ENCODE data around the gene SPTLC2.
A peak's percentile ranks its signal among the peaks of the same experiment; 100 is the strongest.

Gene SPTLC2

GRCh38 chr14:77584809-77585208 lies 31.6 kb downstream of the SPTLC2 start:
- Mint-ChIP-seq H3K27me3 (no peaks in the 10 kb centered on the region), H3K27ac (no peak overlapping the region), H3K4me3 (no peak overlapping the region), H3K36me3 (ENCODE audit: low read depth) (peaks cover 11% of the 10 kb centered on the region), H3K4me1 (peaks cover 47% of the 10 kb centered on the region), H3K9me3 (no peaks in the 10 kb centered on the region)
- no peak for ATAC-seq
- no peak for DNase-seq

- peaks cover 11% of the 10 kb centered on the region for H3K36me3 Mint-ChIP-seq (ENCODE audit: low read depth)
- ATAC-seq = no peak
- peaks cover 39% of the 10 kb centered on the region for H3K4me1 Mint-ChIP-seq
- no peak for DNase-seq
- H3K27ac Mint-ChIP-seq = no peak overlapping the region
- H3K4me3 Mint-ChIP-seq = no peak overlapping the region
- no peaks in the 10 kb centered on the region for H3K9me3 Mint-ChIP-seq
- no peaks in the 10 kb centered on the region for H3K27me3 Mint-ChIP-seq
Observed at GRCh38 chr14:77583657-77584056, 32.8 kb downstream of the SPTLC2 start.

- no peaks in the 10 kb centered on the region for H3K9me3 Mint-ChIP-seq
- H3K36me3 Mint-ChIP-seq (ENCODE audit: low read depth) = peaks cover 8% of the 10 kb centered on the region
- no peak overlapping the region for H3K4me3 Mint-ChIP-seq
- no peak overlapping the region for H3K27ac Mint-ChIP-seq
- no peaks in the 10 kb centered on the region for H3K27me3 Mint-ChIP-seq
- H3K4me1 Mint-ChIP-seq = peaks cover 31% of the 10 kb centered on the region
- ATAC-seq (no peak), DNase-seq (no peak)
Observed at GRCh38 chr14:77582511-77582910, 33.9 kb downstream of the SPTLC2 start.

- ATAC-seq (peak; percentile 89), DNase-seq (no peak)
- H3K4me3 Mint-ChIP-seq = peak overlapping the region; percentile 23
- H3K4me1 Mint-ChIP-seq = peaks cover 26% of the 10 kb centered on the region
- H3K36me3 Mint-ChIP-seq (ENCODE audit: low read depth) = peaks cover 7% of the 10 kb centered on the region
- no peaks in the 10 kb centered on the region for H3K9me3 Mint-ChIP-seq
- peak overlapping the region; percentile 7 for H3K27ac Mint-ChIP-seq
- H3K27me3 Mint-ChIP-seq = no peaks in the 10 kb centered on the region
Observed at GRCh38 chr14:77580964-77581505, 35.4 kb downstream of the SPTLC2 start.

- Mint-ChIP-seq H3K4me1 (peaks cover 24% of the 10 kb centered on the region), H3K27me3 (no peaks in the 10 kb centered on the region), H3K27ac (peak overlapping the region; percentile 7), H3K9me3 (no peaks in the 10 kb centered on the region), H3K36me3 (ENCODE audit: low read depth) (peaks cover 7% of the 10 kb centered on the region), H3K4me3 (no peak overlapping the region)
- no peak for DNase-seq
- no peak for ATAC-seq
Observed at GRCh38 chr14:77580477-77580876, 36.0 kb downstream of the SPTLC2 start.

GRCh38 chr14:77579780-77580179 lies 36.7 kb downstream of the SPTLC2 start:
- peaks cover 23% of the 10 kb centered on the region for H3K4me1 Mint-ChIP-seq
- ATAC-seq (no peak), DNase-seq (no peak)
- H3K27me3 Mint-ChIP-seq = no peaks in the 10 kb centered on the region
- no peak overlapping the region for H3K4me3 Mint-ChIP-seq
- H3K9me3 Mint-ChIP-seq = no peaks in the 10 kb centered on the region
- H3K27ac Mint-ChIP-seq = peak overlapping the region; percentile 50
- H3K36me3 Mint-ChIP-seq (ENCODE audit: low read depth) = peaks cover 9% of the 10 kb centered on the region

GRCh38 chr14:77579065-77579464 lies 37.4 kb downstream of the SPTLC2 start:
- Mint-ChIP-seq H3K27ac (no peak overlapping the region), H3K4me1 (peaks cover 23% of the 10 kb centered on the region), H3K27me3 (no peaks in the 10 kb centered on the region), H3K36me3 (ENCODE audit: low read depth) (peaks cover 16% of the 10 kb centered on the region), H3K4me3 (no peak overlapping the region), H3K9me3 (no peaks in the 10 kb centered on the region)
- DNase-seq (no peak), ATAC-seq (no peak)

GRCh38 chr14:77574446-77575115 lies 41.9 kb downstream of the SPTLC2 start:
- Mint-ChIP-seq H3K4me1 (no peaks in the 10 kb centered on the region), H3K27me3 (no peaks in the 10 kb centered on the region), H3K9me3 (no peaks in the 10 kb centered on the region), H3K27ac (no peak overlapping the region), H3K36me3 (ENCODE audit: low read depth) (peaks cover 26% of the 10 kb centered on the region), H3K4me3 (no peak overlapping the region)
- ATAC-seq = no peak
- no peak for DNase-seq

- no peak for ATAC-seq
- Mint-ChIP-seq H3K9me3 (no peaks in the 10 kb centered on the region), H3K4me1 (no peaks in the 10 kb centered on the region), H3K27ac (no peak overlapping the region), H3K4me3 (no peak overlapping the region), H3K27me3 (no peaks in the 10 kb centered on the region), H3K36me3 (ENCODE audit: low read depth) (peaks cover 28% of the 10 kb centered on the region)
- no peak for DNase-seq
Observed at GRCh38 chr14:77573964-77574363, 42.5 kb downstream of the SPTLC2 start.

- ATAC-seq (no peak), DNase-seq (no peak)
- no peak overlapping the region for H3K4me3 Mint-ChIP-seq
- no peaks in the 10 kb centered on the region for H3K9me3 Mint-ChIP-seq
- H3K27ac Mint-ChIP-seq = no peak overlapping the region
- H3K4me1 Mint-ChIP-seq = peaks cover 3% of the 10 kb centered on the region
- H3K27me3 Mint-ChIP-seq = no peaks in the 10 kb centered on the region
- H3K36me3 Mint-ChIP-seq (ENCODE audit: low read depth) = peaks cover 27% of the 10 kb centered on the region
Observed at GRCh38 chr14:77570706-77571268, 45.6 kb downstream of the SPTLC2 start.

GRCh38 chr14:77565994-77566305 lies 50.5 kb downstream of the SPTLC2 start:
- Mint-ChIP-seq H3K4me1 (peaks cover 10% of the 10 kb centered on the region), H3K4me3 (no peak overlapping the region), H3K27ac (no peak overlapping the region), H3K27me3 (no peaks in the 10 kb centered on the region), H3K36me3 (ENCODE audit: low read depth) (peaks cover 22% of the 10 kb centered on the region), H3K9me3 (no peaks in the 10 kb centered on the region)
- DNase-seq (no peak), ATAC-seq (no peak)

- no peaks in the 10 kb centered on the region for H3K9me3 Mint-ChIP-seq
- no peaks in the 10 kb centered on the region for H3K27me3 Mint-ChIP-seq
- DNase-seq = no peak
- H3K27ac Mint-ChIP-seq = peak overlapping the region; percentile 6
- peak; percentile 85 for ATAC-seq
- H3K4me1 Mint-ChIP-seq = peaks cover 10% of the 10 kb centered on the region
- H3K4me3 Mint-ChIP-seq = no peak overlapping the region
- peaks cover 23% of the 10 kb centered on the region for H3K36me3 Mint-ChIP-seq (ENCODE audit: low read depth)
Observed at GRCh38 chr14:77565289-77565993, 51.0 kb downstream of the SPTLC2 start.

- Mint-ChIP-seq H3K4me3 (no peak overlapping the region), H3K9me3 (no peaks in the 10 kb centered on the region), H3K36me3 (ENCODE audit: low read depth) (peaks cover 18% of the 10 kb centered on the region), H3K27me3 (no peaks in the 10 kb centered on the region), H3K27ac (no peak overlapping the region), H3K4me1 (peaks cover 10% of the 10 kb centered on the region)
- ATAC-seq (no peak), DNase-seq (no peak)
Observed at GRCh38 chr14:77562681-77563080, 53.8 kb downstream of the SPTLC2 start.

GRCh38 chr14:77561881-77562280 lies 54.6 kb downstream of the SPTLC2 start:
- no peak for DNase-seq
- no peak overlapping the region for H3K4me3 Mint-ChIP-seq
- H3K36me3 Mint-ChIP-seq (ENCODE audit: low read depth) = peaks cover 21% of the 10 kb centered on the region
- no peaks in the 10 kb centered on the region for H3K9me3 Mint-ChIP-seq
- H3K4me1 Mint-ChIP-seq = peaks cover 10% of the 10 kb centered on the region
- H3K27me3 Mint-ChIP-seq = no peaks in the 10 kb centered on the region
- H3K27ac Mint-ChIP-seq = no peak overlapping the region
- no peak for ATAC-seq

- DNase-seq = no peak
- H3K36me3 Mint-ChIP-seq (ENCODE audit: low read depth) = peaks cover 35% of the 10 kb centered on the region
- no peak overlapping the region for H3K4me3 Mint-ChIP-seq
- H3K9me3 Mint-ChIP-seq = no peaks in the 10 kb centered on the region
- no peaks in the 10 kb centered on the region for H3K27me3 Mint-ChIP-seq
- no peak overlapping the region for H3K27ac Mint-ChIP-seq
- peaks cover 8% of the 10 kb centered on the region for H3K4me1 Mint-ChIP-seq
- no peak for ATAC-seq
Observed at GRCh38 chr14:77559381-77559780, 57.1 kb downstream of the SPTLC2 start.

Measured in activated naive CD8-positive, alpha-beta T cell treated with anti-CD3 and anti-CD28 coated beads, Interleukin-2, amount 50 U/mL, for 24 hours (primary cell).